IMR-90 (cell line): ENCODE measurements around the gene MPPED1.

Experiments used
- CEBPB ChIP-seq: IDR thresholded peaks from 2 replicates; pipeline ENCODE4 v1.6.1; 2012; ENCODE audit warnings: low read depth, low read length, improper control_type of control experiment
- CHD1 ChIP-seq: IDR thresholded peaks from 2 replicates; pipeline ENCODE4 v1.6.1; 2012; ENCODE audit warnings: low read depth, low read length, improper control_type of control experiment
- FOS ChIP-seq: fragments of 150-350 bp; IDR thresholded peaks from 2 replicates; pipeline ENCODE4 v1.6.1; 2016; ENCODE audit warnings: low read depth, low read length
- MAFK ChIP-seq: IDR thresholded peaks from 2 replicates; pipeline ENCODE4 v1.6.1; 2012; ENCODE audit warnings: low read depth, low read length, improper control_type of control experiment
- POLR2A ChIP-seq: IDR thresholded peaks from 2 replicates; pipeline ENCODE4 v1.6.1; 2012; ENCODE audit warnings: mild to moderate bottlenecking, low read depth, low read length
- RAD21 ChIP-seq: IDR thresholded peaks from 2 replicates; pipeline ENCODE4 v1.6.1; 2012; ENCODE audit warnings: low read length, improper control_type of control experiment
- SMC3 ChIP-seq: fragments of 150-350 bp; IDR thresholded peaks from 2 replicates; pipeline ENCODE4 v1.6.1; 2016; ENCODE audit warnings: low read depth, mild to moderate bottlenecking, antibody characterized with exemption, low read length, moderate library complexity
- TF ChIP-seq, protein P1 (sequence below): conservative IDR thresholded peaks from 2 replicates; pipeline ENCODE4 v1.5.1; 2012; ENCODE audit warnings: mild to moderate bottlenecking, low read depth, low read length, improper control_type of control experiment

DNA sequence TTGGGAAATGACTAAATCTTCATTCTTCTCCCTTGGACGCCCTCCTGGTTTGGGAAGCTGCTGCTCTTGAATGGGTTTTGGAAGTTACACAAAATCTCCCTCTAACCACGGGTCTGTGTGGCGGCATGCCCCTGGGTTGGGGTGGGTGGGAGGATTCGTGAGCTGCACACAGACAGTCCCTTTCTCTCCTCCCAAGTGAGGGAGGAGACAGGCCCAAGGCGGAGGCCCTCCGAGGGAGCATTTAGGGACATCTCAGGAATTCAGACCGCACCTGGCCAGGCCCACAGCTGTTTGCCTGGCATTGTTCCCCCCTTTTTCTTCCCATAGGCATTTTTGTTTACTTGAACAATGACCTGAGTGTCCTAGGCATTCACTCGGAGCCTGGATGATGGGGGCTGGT, 94.1 kb downstream of the MPPED1 start:
- TF ChIP-seq, protein P1, sequence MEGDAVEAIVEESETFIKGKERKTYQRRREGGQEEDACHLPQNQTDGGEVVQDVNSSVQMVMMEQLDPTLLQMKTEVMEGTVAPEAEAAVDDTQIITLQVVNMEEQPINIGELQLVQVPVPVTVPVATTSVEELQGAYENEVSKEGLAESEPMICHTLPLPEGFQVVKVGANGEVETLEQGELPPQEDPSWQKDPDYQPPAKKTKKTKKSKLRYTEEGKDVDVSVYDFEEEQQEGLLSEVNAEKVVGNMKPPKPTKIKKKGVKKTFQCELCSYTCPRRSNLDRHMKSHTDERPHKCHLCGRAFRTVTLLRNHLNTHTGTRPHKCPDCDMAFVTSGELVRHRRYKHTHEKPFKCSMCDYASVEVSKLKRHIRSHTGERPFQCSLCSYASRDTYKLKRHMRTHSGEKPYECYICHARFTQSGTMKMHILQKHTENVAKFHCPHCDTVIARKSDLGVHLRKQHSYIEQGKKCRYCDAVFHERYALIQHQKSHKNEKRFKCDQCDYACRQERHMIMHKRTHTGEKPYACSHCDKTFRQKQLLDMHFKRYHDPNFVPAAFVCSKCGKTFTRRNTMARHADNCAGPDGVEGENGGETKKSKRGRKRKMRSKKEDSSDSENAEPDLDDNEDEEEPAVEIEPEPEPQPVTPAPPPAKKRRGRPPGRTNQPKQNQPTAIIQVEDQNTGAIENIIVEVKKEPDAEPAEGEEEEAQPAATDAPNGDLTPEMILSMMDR = no peak
- TF ChIP-seq RAD21 (no peak), FOS (no peak), SMC3 (no peak), CEBPB (no peak), POLR2A (no peak), CHD1 (no peak), MAFK (no peak)
